Effector CD8-positive, alpha-beta T cell (primary cell): ENCODE results near the gene HDDC3.

Source experiments
- DNase-seq: peaks from one replicate; lab custom pipeline; 2025; lab: John Stamatoyannopoulos, UW
- total RNA-seq, 4 experiments: gene quantifications; one replicate each; lab custom pipeline; 2026; lab: John Stamatoyannopoulos, UW

Gene HDDC3
- total RNA-seq = 16.5 to 21.1 (median 19.8) reads per million in 4 experiments

- DNase-seq = peak; percentile 74
Measured at GRCh38 chr15:90931828-90932659, at the start of gene HDDC3. TSS of gene HDDC3 (minus strand) at chr15:90932549. CDS start at chr15:90932540, 9 bp downstream.

GRCh38 chr15:90982135-90982534, 49.8 kb upstream of the HDDC3 start:
- DNase-seq = no peak

- no peak for DNase-seq
Measured at GRCh38 chr15:90981681-90982080, 49.3 kb upstream of the HDDC3 start.

- no peak for DNase-seq
Measured at GRCh38 chr15:90979582-90979981, 47.2 kb upstream of the HDDC3 start.

GRCh38 chr15:90974216-90974615, 41.9 kb upstream of the HDDC3 start:
- DNase-seq = no peak

GRCh38 chr15:90972133-90972532, 39.8 kb upstream of the HDDC3 start:
- no peak for DNase-seq

GRCh38 chr15:90970274-90970673, 37.9 kb upstream of the HDDC3 start:
- no peak for DNase-seq

- no peak for DNase-seq
Measured at GRCh38 chr15:90968434-90968833, 36.1 kb upstream of the HDDC3 start.

- no peak for DNase-seq
Measured at GRCh38 chr15:90967206-90967605, 34.9 kb upstream of the HDDC3 start.

- no peak for DNase-seq
Measured at GRCh38 chr15:90966262-90966661, 33.9 kb upstream of the HDDC3 start.

- no peak for DNase-seq
Measured at GRCh38 chr15:90962021-90962420, 29.7 kb upstream of the HDDC3 start.

- no peak for DNase-seq
Measured at GRCh38 chr15:90960298-90961091, 28.1 kb upstream of the HDDC3 start.

- no peak for DNase-seq
Measured at GRCh38 chr15:90959894-90960293, 27.5 kb upstream of the HDDC3 start.

- no peak for DNase-seq
Measured at GRCh38 chr15:90959028-90959595, 26.8 kb upstream of the HDDC3 start.

- no peak for DNase-seq
Measured at GRCh38 chr15:90957791-90958190, 25.4 kb upstream of the HDDC3 start.

- no peak for DNase-seq
Measured at GRCh38 chr15:90957031-90957790, 24.9 kb upstream of the HDDC3 start.

GRCh38 chr15:90956274-90957030, 24.1 kb upstream of the HDDC3 start:
- DNase-seq = peak; percentile 48

GRCh38 chr15:90955624-90956273, 23.4 kb upstream of the HDDC3 start:
- DNase-seq = no peak

GRCh38 chr15:90954712-90955623, 22.6 kb upstream of the HDDC3 start, which contains the start of gene RCCD1:
TSS of gene RCCD1 (plus strand) at chr15:90954884. CDS start at chr15:90956735, 1,851 bp downstream.
- peak; percentile 82 for DNase-seq
